HG03135 (cell line): ENCODE data around the gene GRIP1.

Source experiments
- ATAC-seq: cut with Tn5 transposase; IDR thresholded peaks from one replicate; pipeline ENCODE4 v1.9.1; 2021; ENCODE audit warnings: mild to moderate bottlenecking, moderate library complexity; ENCODE audit not compliant: unreplicated experiment

GRIP1 gene

DNA sequence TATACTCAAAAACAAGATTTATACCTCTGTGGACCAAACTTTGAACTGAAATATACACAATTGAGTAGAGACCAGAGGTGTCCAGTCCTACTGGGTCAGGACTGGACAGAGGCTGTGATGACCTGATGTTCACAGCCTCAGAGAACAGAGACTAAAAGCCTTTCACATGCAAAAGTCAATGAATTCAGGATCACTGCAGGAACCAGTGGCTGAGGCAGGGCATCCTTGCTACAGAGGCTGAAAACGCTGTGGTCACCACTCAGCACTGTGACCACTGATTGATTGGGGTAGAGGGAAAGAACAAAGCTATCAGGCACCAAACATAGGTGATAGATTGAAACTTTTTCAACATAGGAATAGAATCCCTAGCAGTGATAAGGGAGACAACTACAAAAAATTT, 25.1 kb downstream of the GRIP1 start:
- ATAC-seq = no peak

DNA sequence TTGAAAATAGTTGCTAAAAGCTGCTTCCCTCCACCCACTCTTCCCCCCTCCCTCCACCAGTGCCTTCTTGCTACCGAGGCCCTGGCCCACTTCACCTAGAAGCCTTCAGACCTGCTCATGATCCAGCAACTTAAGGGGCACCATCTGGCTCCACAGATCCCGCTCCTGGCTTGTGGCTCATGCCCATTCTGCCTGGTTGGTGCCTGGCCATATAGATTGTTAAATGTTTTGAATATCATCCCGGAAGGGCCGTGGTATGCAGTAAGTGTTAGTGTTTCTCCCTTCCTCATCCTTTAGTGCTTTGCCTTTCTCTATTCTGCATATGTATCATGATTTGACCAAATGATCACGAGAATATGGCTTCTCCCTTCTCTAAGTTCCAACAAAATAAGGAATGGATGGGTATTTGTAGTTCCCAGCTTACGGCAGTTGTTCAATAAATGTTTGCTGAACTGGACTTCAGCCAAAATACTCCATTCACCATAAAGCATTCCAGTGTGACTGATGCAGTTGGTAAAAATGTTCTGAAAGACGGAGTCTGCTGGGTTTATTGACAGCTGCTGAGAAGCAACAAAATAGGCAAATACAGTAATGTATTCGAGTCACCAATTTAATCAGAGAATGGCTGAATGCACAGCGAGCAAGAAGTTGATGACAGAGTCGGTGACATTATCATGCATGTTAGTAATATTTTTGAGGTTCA, 30.7 kb downstream of the GRIP1 start:
- ATAC-seq = no peak

GRCh38 chr12:66647034-66647691, 31.7 kb downstream of the GRIP1 start:
- ATAC-seq = no peak

DNA sequence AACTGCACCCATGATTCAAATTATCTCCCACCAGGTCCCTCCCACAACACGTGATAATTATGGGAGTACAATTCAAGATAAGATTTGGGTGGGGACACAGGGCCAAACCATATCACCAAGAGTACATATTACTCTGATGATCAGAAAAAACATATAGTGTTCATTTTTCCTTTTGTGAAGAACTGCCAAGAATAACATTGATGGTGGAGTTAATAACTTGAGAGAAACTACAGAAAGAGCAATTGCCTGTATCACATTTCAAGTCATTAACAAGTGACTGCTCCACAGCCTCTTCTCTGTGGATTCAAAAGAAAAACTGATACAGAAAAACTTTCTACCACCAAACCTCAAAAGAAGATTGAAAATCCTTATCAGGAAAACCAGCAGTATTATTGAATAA, 34.7 kb downstream of the GRIP1 start:
- ATAC-seq = no peak

DNA sequence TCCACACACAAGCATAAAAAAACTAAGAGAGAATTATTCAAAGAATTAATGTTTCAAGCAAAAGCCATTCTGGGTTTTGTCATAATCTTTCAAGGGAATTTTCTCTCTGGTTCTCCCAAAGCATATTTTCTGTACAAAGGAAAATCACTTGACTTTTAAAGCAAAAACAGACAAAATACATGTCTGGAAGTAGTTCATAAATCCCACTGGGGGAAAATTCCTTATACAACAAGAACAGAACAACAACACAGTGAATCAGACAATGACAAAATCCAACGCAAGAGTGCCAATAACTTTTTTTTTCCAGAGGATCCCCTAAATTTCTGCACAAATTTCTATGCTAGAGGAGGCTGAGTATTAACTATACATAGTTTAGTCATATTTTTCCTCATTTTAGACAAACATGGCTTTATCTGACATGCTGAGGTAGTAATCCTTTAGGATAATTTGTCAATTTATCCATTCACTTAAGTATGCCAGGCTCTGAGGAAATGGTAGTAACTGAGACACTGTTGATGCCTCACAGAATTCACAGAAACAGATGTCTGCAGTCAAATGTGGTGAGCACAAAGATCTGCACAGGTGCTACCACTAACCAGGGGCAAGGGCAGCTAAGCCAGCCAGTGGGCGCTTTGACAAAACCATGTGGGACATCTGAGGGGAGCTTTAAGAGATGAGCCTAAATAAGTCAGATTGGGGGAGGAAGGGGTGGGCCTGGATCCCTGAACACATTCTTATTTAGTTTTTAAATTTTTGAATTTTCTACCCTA, 38.0 kb downstream of the GRIP1 start:
- no peak for ATAC-seq

GRCh38 chr12:66638666-66639065, 40.2 kb downstream of the GRIP1 start:
- ATAC-seq = no peak

- no peak for ATAC-seq
Measured at GRCh38 chr12:66637699-66638301, 41.1 kb downstream of the GRIP1 start.

GRCh38 chr12:66636771-66637170, 42.1 kb downstream of the GRIP1 start:
- ATAC-seq = no peak

- no peak for ATAC-seq
Measured at GRCh38 chr12:66633676-66634075, 45.2 kb downstream of the GRIP1 start.

DNA sequence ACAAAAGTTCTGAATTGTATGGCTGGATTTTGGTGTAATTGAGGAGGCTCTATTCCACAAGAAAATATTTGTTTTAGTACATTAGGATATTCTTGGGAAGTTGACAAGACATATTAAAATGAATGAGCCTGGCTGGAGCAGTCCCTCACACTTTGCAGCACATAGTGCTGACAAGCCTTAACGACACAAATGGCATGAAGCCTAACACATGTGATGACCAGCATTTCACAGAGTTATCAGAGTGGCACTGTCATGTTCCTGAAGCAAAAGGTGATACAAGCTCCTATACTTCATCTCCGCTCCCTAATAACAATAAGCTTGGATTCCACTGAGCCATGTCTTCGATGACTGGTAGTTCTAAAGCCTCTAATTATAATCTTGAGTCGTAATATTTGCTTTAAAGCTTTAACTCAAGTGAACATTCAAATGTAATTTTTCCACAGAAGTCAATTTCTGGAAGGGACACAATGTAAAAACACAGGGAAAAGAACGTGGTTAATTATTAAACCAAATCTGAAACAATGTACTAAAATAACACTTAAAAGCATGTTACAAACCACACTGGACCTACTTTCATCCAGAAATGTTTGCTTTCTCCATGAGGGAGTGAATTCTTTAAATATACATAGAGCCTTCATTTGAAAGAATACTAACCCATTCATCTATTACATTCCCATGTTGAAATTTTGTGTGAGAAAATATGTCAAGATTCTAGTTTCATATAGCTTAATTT, 49.6 kb downstream of the GRIP1 start:
- no peak for ATAC-seq

GRCh38 chr12:66627988-66628317, 50.9 kb downstream of the GRIP1 start:
- no peak for ATAC-seq

GRCh38 chr12:66627270-66627987, 51.4 kb downstream of the GRIP1 start:
- no peak for ATAC-seq

DNA sequence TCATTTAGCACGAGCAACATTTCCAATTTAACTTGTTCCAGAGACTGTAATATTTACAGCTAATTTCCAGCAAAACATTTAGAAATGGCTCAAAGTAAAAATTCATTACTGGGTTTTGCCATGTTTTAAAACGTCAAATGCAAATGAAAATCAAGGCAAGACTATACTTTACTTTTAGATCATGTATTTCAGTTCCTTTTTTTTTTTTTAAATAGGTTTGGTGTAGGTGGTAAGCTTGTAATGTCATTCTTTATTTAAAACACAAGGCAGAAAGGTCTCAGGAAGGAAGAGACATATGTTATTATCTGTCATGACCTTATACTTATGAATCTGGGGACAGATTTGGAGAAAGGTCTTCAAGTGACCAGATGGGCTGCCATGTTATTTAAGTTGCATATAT, 54.1 kb downstream of the GRIP1 start:
- no peak for ATAC-seq

DNA sequence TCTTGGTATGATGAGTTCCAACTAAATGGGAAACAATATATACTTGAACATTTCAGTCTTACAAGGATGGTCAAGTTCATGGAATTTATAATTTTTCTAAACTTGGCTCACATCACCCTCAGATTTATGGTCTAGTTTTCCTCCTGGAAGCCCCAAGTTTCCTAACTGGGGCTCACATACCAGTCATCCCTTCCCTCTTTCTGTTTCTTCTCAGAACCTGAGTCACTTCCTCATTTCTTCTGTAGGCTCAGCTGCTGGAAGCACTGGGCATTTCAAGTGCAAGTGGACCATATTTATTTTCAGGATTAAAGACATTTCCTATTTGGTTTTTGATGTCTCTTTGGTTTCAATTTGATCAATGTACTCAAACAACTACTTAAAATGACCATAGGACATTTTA, 55.4 kb downstream of the GRIP1 start:
- ATAC-seq = no peak

GRCh38 chr12:66620688-66621087, 58.2 kb downstream of the GRIP1 start:
- ATAC-seq = no peak

GRCh38 chr12:66620026-66620425, 58.9 kb downstream of the GRIP1 start:
- no peak for ATAC-seq

GRCh38 chr12:66617991-66618390, 60.9 kb downstream of the GRIP1 start:
- ATAC-seq = no peak

DNA sequence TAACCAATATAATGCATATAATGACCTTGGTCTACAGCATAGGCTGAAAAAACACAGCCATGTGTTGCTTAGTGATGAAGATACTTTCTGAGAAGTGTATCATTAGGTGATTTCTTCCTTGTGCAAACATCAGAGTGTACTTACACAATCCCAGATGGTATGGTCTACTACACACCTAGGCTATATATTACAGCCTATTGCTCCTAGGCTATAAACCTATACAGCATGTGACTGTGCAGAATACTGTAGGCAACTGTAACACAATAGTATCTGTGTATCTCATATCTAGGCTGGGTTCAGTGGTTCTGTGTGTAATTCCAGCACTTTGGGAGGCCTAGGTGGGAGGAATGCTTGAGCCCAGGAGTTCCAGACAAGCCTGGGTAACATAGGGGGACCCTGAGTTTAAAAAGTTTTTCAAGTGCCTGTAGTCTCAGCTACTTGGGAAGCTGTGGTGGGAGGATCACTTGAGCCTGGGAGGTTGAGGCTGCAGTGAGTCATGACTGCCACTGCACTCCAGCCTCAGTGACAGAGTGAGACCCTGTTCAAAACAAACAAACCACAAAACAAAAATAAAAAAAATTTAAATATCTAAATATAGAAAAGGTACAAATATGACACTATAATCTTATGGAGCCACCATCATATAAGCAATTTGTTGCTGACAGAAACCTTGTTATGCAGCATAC, 66.6 kb downstream of the GRIP1 start:
- ATAC-seq = no peak

DNA sequence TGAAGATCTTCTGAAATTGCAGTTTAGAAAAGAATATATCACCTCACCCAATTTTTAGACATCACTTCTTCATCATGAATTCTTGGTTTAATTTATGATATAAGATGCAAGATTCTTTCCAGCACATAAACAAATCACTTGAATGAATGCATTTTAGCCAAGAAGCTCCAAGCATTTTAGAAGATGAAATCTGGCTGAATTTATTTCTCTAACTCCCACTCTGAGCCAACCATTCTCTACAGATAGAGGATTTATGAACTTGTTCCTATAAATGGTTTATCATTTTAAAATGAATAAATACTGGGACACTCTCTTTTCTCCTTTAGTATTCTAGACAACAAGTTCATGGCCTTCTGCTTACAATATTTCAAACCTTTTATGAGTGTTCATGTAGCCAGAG, 71.7 kb downstream of the GRIP1 start:
- no peak for ATAC-seq

DNA sequence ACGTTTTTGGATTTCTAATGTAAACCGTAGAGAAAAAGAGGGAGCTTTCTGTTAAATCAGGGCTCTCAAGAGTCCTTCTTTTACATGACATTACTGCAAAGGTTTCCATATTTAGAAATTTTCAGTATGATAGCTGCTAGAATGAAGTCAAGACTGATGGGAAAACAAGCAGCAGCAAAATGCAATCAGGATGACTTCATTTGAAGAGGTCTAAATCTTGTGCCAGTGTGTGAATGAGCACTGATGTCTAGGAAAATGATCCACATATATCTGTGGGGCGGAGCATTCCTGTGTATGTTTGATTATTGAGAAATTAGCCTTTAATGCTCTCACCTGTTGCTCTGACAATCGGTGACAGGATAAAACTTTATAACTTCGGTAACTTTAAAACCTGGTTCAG, 73.6 kb downstream of the GRIP1 start:
- ATAC-seq = no peak
